SK-N-SH treated with all-trans-retinoic acid at 6 μM for 48 hours (cell line): ENCODE data around the gene KLF13.

ENCODE experiments used
- ARNTL ChIP-seq: fragments of 450-650 bp; formaldehyde crosslinking; IDR thresholded peaks from 2 replicates; pipeline ENCODE4 v1.5.0; 2020; ENCODE audit warnings: low read depth, mild to moderate bottlenecking, moderate library complexity, borderline replicate concordance
- OSR1 ChIP-seq: fragments of 250-450 bp; sonication (Bioruptor Pico); IDR thresholded peaks from 2 replicates; pipeline ENCODE4 v1.8.0; 2022; ENCODE audit warnings: moderate library complexity, mild to moderate bottlenecking, inconsistent platforms
- PATZ1 ChIP-seq: fragments of 250-450 bp; sonication (Bioruptor Pico); IDR thresholded peaks from 2 replicates; pipeline ENCODE4 v1.8.0; 2020; ENCODE audit warnings: mild to moderate bottlenecking, moderate library complexity, borderline replicate concordance
- POU6F1 ChIP-seq: fragments of 250-450 bp; sonication (Bioruptor Pico); IDR thresholded peaks from 2 replicates; pipeline ENCODE4 v1.8.0; 2021; ENCODE audit warnings: low read depth, mild to moderate bottlenecking, moderate library complexity, borderline replicate concordance
- TOX ChIP-seq: fragments of 250-450 bp; sonication (Bioruptor Pico); IDR thresholded peaks from 2 replicates; pipeline ENCODE4 v1.8.0; 2021; ENCODE audit warnings: mild to moderate bottlenecking, moderate library complexity, borderline replicate concordance
- ZFP30 ChIP-seq: fragments of 450-650 bp; formaldehyde crosslinking; IDR thresholded peaks from 2 replicates; pipeline ENCODE4 v1.5.0; 2022; ENCODE audit warnings: mild to moderate bottlenecking, moderate library complexity

- TF ChIP-seq POU6F1 (CRISPR knock-in tag) (no peak), TOX (no peak), PATZ1 (CRISPR knock-in tag) (no peak), ZFP30 (no peak), OSR1 (CRISPR knock-in tag) (no peak), ARNTL (CRISPR knock-in tag) (no peak)
Observed at GRCh38 chr15:31283043-31283442, 43.6 kb upstream of the KLF13 start.
